Fibroblast of mammary gland (primary cell): Measurements from ENCODE around the gene IGIP.

Source experiments
- DNase-seq: peaks from one replicate; pipeline ENCODE4 v3.0.0-alpha.2; 2010; ENCODE audit warnings: low read depth
- H3K4me3 ChIP-seq: 2 replicates; pipeline ENCODE4 v1.5.1; 2011; ENCODE audit warnings: low read depth, mild to moderate bottlenecking, low read length, moderate library complexity; ENCODE audit not compliant: control insufficient read depth
- TF ChIP-seq, protein P1 (sequence below): conservative IDR thresholded peaks from 2 replicates; pipeline ENCODE4 v1.5.1; 2011; ENCODE audit warnings: low read depth, low read length, inconsistent platforms; ENCODE audit not compliant: control insufficient read depth, insufficient read depth

IGIP gene

DNA sequence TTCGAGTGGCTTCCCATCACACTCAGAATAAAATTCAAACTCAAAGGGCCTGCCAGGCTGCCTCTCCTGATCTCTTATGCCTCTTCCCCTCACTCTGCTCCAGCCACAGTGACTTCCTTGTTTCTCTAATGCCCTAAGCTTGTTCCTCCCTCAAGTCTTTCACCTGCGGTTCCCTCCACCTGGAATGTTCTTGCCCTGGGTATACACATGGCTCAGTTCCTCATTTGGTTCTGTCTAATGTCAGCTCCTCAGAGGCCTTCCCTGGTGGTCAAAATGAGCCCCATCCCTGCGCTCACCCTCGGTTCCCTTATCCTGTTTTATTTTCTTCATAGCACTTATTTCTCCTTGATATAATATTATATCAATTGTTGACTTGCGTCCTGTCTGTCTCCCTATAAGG is 36.5 kb downstream of the IGIP start:
- TF ChIP-seq, protein P1, sequence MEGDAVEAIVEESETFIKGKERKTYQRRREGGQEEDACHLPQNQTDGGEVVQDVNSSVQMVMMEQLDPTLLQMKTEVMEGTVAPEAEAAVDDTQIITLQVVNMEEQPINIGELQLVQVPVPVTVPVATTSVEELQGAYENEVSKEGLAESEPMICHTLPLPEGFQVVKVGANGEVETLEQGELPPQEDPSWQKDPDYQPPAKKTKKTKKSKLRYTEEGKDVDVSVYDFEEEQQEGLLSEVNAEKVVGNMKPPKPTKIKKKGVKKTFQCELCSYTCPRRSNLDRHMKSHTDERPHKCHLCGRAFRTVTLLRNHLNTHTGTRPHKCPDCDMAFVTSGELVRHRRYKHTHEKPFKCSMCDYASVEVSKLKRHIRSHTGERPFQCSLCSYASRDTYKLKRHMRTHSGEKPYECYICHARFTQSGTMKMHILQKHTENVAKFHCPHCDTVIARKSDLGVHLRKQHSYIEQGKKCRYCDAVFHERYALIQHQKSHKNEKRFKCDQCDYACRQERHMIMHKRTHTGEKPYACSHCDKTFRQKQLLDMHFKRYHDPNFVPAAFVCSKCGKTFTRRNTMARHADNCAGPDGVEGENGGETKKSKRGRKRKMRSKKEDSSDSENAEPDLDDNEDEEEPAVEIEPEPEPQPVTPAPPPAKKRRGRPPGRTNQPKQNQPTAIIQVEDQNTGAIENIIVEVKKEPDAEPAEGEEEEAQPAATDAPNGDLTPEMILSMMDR: no peak
- H3K4me3 ChIP-seq: no peak overlapping the region
- DNase-seq: no peak

DNA sequence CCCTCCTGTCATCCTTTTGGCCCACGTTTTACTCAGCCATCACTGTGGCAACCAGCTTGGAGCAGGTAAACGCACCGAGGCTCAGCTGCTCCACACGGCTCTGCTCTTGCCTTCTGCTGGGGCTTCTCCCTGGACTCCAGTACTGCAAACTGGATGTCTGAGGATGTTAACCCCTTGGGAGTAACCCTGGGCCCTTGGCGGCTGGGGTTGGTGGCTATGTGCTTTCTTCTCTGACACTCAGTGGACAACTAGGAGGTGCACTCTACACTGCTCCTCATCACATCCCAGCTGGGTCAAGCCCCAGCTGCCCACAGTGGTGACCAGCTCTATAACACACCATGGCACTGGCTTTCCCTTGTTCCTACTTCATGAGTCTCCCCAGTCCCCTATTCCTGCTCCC is 37.0 kb downstream of the IGIP start:
- DNase-seq: no peak
- no peak overlapping the region for H3K4me3 ChIP-seq
- TF ChIP-seq, protein P1: no peak

GRCh38 chr5:140165101-140165922 is 39.6 kb downstream of the IGIP start:
- H3K4me3 ChIP-seq: no peak overlapping the region
- TF ChIP-seq, protein P1: no peak
- DNase-seq: no peak

DNA sequence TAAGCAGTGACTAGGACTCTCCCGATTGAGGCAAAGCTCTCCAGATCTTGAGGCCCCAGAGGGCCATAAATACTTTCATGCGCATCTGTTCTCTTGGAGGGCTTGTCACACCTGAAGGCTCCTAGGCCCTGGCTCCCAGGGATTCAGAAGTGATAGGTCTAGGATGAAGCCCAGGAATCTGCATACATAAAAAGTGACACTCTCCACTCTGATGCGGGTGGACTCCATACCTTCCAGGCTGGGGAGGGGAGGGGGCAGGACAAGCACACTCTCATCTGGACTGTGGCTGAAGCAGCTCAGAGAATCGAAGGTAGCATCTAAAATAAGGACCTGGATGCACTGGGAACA is 40.2 kb downstream of the IGIP start:
- TF ChIP-seq, protein P1: no peak
- no peak for DNase-seq
- H3K4me3 ChIP-seq: no peak overlapping the region

DNA sequence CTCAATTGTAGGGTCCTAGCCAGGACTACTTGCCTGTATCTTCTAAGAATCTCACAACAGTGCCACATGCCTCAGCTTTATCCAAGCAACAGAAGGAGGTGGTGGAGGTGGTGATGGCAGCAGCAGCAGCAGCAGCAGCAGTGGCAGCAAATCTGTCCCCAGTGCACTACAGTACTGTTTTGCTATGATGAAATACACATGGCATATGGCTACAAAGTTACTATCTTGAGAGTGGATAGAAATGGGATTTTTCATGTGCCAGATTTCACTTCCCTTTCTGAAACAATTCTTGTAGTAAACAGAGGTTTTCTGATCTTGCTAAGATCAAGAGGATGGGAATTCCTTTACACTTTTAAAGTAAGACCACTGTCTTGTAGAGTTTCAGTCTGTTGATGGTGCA is 41.2 kb downstream of the IGIP start:
- no peak overlapping the region for H3K4me3 ChIP-seq
- no peak for DNase-seq
- TF ChIP-seq, protein P1: no peak

DNA sequence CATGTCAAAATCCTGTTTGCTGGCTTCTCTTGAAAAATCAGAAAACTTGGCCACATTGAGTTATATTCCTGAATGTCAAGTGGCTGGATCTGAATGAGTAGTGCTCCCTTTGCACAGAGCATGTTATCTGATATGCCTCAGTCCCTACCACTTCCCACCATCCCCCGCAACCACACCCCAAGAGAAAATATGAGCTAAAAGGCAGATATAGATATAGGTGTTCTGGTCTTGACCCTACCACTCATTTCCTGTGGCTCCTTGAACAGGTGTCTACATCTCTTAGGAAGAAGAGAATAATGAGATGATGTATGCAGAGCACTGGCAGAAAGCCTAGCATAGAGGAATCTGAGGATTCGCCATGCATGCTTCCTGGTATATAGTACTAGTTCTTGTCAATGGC is 42.6 kb downstream of the IGIP start:
- no peak overlapping the region for H3K4me3 ChIP-seq
- TF ChIP-seq, protein P1: no peak
- no peak for DNase-seq
